Fibroblast of skin of abdomen (primary cell): Measurements from ENCODE around the gene MELK.

Experiments
- DNase-seq: peaks from one replicate; pipeline ENCODE4 v3.0.0-alpha.2; 2013

Gene MELK

GRCh38 chr9:36676091-36676490, 103.4 kb downstream of the MELK start:
- DNase-seq, result no peak

- no peak for DNase-seq
Observed at GRCh38 chr9:36676778-36677485, 104.2 kb downstream of the MELK start.

DNA sequence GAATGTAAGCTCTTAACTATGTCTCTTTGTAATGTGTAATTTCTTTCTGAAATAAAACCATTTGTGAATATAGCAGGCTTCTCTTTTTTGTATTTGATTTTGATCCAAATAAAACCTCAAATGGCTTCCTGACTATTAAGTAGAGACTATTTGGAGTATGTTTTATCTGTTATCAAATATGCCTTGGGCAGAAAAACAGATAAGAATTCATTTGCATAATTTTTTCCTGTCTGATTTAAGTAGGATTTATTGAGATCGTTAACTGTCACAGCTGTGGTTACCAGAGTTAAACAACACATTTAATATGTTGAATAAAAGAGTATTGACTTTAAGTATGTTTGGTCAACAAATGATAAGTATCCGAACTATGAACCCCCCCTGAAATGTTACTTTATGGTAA, 104.9 kb downstream of the MELK start:
- DNase-seq, result no peak

DNA sequence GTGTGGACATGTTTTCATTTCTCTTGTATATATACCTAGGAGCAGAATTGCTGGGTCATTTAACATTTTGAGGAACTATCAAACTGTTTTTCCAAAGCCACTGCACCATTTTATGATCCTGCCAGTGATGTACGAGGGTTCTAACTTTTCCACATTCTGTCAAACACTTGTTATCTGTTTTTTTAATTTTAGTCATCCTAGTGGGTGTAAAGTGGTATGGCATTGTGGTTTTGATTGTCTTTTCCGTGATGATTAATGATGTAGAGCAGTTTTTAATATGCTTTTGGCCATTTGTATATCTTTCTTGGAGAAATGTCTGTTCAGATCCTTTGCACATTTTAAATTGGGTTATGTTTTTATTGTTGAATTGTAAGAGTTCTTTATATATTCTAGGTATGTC, 107.0 kb downstream of the MELK start:
- no peak for DNase-seq

- DNase-seq, result no peak
Observed at GRCh38 chr9:36686471-36686870, 113.8 kb downstream of the MELK start.

DNA sequence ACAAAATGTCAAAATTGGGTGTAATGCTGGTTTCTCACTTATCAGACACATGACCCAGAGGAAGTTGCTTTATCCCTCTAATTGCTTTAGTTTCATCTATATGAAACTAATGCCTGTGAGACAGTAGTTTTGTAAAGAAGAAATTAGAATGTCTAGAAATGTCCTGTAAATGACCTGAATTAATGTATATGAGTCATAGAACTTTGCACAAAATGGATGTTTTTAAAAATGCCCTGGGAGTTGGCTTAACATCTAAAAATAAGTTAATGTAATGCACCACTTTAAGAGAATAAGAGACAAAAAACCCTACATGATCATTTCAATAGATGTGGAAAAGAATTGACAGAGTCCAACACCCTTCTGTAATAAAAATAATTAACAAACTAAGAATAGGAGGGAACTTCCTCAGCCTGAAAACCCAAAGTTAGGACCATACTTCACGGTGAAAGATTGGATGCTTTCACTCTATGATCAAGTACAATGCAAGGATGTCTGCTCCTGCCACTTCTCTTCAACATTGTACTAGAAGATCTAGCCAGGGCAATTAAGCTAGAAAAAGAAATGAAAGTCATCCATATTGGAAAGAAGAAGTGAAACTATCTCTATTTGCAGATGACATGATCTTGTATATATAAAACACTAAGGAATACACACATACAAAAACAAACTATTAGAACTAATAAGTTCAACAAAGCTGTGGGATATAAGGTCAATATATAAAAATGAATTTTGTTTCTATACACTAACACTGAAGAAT, 117.9 kb downstream of the MELK start:
- DNase-seq, result no peak

- DNase-seq, result no peak
Observed at GRCh38 chr9:36691671-36692070, 119.0 kb downstream of the MELK start.

- DNase-seq, result no peak
Observed at GRCh38 chr9:36698984-36699383, 126.3 kb downstream of the MELK start.

DNA sequence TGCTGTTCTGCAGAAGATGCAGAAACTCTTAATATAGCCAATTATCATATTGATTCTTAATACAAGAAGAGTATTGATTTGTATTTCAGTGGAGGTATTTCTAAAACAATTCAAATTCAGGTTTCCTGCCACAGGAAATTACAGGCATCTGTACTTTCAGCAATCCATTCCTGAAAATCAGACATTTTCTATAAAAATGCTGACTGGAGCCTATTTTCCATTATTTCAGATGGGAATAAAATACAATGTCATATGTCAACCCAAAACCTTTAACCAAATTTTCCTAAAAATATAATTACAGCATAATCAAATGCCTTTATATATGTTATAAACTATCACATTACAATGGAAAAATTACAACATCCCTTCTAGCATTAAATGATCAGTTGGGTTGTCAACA, 131.5 kb downstream of the MELK start:
- DNase-seq, result no peak

DNA sequence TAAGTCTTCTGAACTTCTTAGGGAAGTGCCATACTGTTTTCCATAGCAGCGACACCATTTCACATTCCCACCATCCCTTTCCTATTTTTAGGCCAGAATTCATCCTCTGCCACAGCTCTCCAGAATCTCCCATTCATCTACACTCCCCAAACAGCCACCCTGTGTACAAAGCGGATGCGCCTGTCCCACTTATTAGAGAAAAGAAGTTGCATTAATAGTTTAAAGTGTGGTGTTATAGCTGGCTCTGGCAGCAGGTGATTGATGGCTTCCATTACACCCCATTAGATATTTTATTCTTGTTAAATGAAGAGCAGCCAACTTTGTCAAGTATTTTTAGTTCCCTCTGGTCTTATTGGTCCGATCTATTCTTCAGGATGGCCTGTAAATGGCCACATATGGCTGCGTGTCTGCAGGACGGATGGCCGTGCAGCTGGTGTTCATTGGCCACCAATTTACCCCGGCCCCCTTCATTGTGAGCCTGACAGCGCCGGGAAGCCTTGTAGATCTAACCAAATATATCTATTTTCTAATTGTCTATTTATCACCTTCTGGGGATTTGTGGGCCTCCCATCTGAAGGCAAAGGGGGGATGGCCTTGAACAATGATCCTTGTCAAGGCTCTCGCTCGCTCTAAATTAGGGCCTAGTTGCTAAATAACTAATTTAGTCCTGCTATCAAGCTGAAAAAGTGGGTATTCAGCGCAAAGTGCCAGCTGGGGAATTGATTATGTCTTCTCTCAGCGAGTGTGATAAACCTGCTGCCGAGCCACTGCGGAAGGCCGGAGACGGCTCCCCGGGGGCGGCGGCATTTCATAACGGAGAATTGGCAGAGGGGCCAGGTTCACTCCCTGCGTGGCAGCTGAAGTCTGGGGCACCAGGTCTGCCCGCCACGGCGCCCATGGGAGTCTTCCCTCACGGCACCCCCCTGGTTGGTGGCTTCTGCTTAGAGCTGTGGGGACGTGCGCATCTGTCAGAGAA, 141.1 kb downstream of the MELK start:
- no peak for DNase-seq

- DNase-seq, result no peak
Observed at GRCh38 chr9:36716496-36716895, 143.8 kb downstream of the MELK start.

DNA sequence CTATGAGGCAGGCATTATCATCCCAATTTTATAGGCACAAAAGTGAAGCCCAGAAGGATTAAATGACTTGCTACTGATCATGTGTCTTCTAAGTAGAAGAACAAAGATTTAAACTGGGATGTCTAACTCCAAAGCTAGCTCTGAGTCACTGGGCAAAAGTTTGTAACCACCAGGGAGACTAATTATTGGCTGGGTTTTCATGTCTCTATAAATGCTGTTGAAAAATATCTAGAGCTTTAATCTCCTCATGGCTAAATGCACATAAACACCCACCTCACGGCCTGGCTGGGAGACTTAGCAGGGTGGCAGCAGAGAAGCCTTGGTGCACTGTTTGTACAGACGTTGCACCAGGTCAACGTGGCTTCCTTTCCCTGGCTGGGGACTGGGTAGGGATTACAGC, 144.6 kb downstream of the MELK start:
- DNase-seq, result no peak

DNA sequence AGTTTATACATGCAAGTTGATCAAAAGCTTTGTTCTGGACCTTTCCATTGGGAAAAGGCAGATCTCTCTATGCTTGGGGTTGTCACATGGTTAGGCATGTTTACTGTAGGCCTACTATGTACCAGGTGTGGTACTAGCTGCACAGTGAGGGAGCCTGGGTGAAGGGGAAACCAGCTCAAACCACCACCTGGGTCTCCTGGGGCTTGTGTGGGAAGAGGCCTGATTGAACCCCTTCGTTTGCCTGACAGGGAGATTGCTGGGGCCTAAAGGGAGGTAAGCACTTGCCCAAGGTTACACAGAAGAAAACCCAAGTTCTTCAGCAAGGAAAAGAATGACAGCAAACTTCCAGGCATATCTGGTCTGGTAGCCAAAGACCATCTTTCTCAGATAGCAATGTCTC, 145.9 kb downstream of the MELK start:
- no peak for DNase-seq

GRCh38 chr9:36720043-36720442, 147.3 kb downstream of the MELK start:
- DNase-seq, result no peak

- DNase-seq, result no peak
Observed at GRCh38 chr9:36721846-36722588, 149.3 kb downstream of the MELK start.

DNA sequence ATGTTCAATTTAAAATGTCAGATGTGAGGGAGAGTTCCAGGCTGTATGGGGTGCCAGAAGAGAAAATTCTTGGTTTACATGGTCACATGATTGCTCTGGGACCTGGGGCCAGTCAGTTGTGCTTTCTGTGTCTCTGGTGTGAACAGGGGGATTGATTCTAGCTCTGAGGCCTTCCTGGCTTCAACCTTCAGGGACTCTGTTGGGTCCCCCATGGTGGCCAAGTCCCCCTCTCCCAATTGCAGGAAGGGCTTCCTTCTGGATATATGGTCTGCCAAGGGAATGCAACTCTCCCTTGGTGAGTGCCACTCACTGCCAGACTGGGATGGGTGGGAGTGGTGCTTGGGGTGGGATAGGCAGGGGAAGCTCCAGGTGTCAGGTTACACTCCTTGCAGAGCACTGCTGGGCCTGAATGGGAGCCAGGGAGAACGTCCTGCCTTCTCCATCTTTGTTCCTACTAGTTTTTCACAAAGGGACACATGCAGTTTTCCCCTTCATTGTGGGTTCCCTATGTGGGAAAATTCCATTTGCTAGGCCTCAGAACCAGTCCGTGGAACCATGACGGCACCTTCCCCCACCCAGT, 153.2 kb downstream of the MELK start:
- no peak for DNase-seq
